ENCODE results near the gene SPIRE1. TPM values are rescaled to one million over a fixed set of nuclear protein-coding genes. Genes with fewer than 3 reads are reported as not detected.
"Not testable (repeated sequence)": the region's sequence is repeated elsewhere in the genome, so short reads cannot be mapped to it uniquely, and the experiment has no call there.

SPIRE1 gene
- total RNA-seq, 1 donor from 2014 or later = 15.7 TPM

DNA sequence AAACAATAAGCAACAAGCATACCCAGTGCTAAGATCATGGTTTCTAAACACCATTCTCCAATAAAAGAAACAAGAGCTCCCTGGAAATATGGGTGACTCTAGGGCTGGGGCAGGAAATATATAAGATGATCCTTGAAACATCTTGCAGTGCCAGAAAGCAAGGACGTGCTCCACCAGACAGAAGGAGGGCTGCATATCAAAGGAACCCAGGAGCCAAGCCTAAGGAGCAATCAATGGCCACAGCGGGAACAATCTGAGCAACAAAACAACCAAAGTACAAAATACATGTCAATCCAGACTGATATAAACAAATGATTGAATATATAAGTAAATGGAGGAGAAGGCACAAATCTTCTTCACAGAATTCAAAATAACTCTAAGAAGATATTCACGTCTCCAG, 10.1 kb downstream of the SPIRE1 start:
- DNase-seq (ENCODE audit: low read depth in 2 of 2) = no peak

DNA sequence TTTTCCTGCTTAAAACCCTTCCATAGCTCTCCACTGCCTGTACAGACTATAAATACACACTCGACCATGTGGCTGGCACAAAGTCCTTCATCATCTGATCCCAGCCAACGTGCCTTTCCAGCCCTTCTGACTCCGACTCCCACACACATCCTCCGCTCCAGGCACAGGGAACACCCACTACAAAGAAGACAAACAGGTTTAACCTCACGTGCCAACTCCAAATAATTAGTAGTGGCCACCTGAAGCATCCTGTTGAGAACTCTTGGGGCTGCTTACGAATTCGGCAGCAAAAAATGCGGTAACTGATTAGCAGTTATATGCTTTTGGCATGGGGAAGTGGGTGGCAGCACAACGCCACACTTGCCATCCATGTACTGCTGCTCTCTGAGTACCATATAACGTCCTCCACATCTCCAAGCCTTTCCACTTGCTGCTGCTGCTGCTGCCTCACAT, 12.1 kb downstream of the SPIRE1 start:
- DNase-seq (ENCODE audit: low read depth in 2 of 2) = peak; percentile 58 to 80

DNA sequence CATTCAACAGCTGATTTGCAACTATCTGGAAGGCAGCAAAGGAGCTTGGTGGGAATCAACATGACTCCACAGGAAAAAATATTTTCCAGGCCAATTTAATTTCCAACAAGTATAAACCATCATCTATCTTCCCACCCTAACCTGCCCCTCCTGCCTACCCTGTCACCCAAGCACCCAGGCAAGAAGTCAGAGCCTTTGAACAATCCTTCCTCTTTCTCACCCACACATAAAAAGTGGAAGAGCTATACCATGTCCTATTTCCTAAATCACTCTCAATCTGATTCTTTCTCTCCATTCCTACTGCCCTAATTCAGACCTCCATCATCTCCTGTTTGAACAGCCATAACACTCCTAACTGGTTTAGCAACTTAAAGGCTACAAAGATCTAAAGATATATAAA, 12.7 kb downstream of the SPIRE1 start:
- no peak for DNase-seq (ENCODE audit: low read depth in 2 of 2)

DNA sequence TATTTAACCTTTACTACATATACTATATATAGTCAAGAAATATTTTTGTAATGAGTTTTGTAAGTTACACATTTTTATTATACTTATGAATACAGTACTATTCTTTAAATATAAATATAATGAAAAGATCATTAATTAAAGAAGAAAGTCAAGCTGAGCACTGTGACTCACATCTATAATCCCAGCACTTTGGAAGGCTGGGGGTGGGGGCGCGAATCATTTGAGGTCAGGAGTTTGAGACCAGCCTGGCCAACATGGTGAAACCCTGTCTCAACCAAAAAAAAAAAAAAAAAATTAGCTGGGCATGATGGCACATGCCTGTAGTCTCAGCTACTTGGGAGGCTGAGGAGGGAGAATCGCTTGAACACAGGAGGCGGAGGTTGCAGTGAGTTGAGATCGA, 14.2 kb downstream of the SPIRE1 start:
- not testable (repeated sequence) for DNase-seq (ENCODE audit: low read depth in 2 of 2)

DNA sequence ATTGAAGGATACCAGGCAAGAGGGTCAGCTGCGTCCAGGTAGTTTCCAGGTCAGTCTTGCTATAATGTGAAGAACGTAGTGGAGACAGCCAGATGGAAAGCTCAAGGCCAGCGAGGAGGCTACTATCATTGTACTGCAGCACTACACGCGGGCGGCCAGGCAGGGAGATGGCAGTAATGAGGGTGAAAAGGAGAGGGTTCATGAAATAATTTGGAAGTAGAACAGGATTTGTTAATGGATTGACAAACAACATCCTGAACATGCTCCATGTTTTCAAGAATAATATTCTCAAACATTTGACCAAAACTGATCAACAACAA, 17.1 kb downstream of the SPIRE1 start:
- no peak for DNase-seq (ENCODE audit: low read depth in 2 of 2)

DNA sequence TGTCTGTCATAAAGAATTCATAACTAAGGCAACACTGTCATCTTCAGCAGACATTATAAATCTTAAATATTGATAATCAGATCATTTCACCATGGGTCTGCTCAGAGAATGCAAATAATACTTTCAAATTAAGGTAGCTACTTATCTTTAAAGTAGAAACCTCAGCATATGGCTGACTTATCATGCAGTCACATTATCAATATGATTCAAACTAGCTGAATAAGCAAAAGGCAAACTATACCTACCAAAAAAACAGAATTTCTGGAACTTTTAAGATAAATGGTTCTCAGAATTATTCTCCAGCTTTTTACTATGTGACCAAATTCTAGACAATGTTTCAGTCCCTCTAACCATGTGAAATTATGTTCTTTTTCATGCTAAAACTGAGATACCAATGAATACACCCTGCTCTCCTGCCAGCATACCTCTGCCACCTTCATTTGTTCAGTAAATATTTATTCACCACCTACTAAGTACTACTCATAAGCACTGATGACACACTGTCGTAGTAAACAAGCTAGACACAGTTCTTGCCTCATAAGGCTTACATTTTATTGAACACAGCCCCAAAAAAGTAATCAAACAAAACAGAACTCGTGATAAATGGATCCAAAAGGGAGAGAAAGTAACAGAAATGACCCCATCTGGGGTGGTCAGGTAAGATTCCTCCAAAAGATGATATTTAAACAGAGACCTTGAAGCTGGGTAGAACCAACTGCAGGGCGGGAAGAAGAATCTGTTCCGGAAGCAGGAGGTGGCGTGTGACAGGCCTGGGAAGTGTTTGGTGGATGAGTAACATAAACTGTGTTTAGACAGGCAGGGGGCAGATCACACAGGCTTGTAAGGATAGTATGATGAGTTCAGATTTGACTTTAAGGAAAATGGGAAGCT, 17.7 kb downstream of the SPIRE1 start:
- DNase-seq (ENCODE audit: low read depth in 2 of 2) = peak; percentile 68 to 94

DNA sequence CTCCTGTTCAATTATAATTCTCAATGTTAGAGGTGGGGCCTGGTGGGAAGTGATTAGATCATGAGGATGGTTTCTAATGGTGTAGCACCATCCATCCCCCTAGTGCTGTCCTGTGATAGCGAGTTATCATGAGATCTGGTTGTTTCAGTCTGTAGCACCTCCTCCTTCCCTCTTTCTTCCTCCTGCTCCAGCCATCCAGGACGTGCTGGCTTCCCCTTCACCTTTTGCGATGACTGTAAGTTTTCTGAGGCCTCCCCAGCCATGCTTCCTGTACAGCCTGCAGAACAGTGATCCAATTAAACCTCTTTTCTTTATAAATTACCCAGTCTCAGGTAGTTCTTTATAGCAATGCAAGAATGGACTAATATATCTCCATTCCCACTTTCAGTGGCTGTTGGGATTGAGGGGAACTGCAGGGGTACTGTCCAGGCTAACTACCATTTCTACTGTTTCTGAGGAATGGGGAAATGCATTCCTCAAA, 19.2 kb downstream of the SPIRE1 start:
- DNase-seq (ENCODE audit: low read depth in 2 of 2) = no peak

DNA sequence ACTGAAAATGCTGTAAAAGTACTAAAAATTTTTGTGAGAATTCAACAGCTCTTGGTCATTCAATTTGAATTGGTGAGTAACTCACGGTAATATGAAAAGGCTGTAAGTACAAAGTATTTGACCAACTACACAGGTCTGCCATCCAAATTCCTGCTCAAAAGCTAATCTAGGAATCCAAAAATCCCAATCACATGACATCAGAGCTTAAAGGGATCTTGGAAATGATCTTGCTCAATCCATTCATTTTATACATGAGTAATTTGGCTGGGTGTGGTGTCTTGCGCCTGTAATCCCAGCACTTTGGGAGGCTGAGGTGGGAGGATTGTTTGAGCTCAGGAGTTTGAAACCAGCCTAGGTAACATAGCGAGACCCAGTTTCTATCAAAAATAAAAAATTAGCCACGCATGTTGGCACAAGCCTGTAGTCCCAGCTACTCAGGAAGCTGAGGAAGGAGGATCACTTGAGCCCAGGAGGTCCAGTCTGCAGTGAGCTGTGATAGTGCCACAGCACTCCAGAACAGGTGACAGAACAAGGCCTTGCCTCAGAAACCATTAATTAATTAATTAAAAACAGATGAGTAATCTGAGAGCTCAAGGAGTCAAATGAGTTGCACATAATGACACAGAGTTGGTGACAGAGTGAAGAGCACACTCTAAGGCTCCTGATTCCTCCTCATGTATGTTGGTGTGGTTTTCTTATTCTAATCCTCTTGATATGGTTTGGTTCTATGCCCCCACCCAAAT, 19.8 kb downstream of the SPIRE1 start:
- DNase-seq (ENCODE audit: low read depth in 2 of 2) = no peak

DNA sequence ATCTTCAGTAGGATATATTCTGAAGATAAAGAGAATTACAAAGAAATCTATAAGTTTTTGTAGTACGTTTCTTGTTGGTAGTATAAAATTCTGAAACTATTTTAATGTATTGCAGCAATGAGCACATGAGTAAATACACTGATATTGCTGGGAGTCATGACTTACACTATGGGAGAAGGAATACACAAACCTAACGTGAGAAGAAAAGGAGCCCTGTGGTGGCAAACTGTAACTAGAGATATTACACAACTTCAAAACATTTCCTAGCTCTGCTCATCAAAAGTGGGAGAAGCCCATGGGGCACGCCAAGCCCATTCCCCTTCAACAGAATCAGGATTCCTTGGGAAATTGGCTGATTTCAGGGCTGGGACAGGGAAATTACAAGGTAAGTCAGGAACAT, 20.5 kb downstream of the SPIRE1 start:
- no peak for DNase-seq (ENCODE audit: low read depth in 2 of 2)

DNA sequence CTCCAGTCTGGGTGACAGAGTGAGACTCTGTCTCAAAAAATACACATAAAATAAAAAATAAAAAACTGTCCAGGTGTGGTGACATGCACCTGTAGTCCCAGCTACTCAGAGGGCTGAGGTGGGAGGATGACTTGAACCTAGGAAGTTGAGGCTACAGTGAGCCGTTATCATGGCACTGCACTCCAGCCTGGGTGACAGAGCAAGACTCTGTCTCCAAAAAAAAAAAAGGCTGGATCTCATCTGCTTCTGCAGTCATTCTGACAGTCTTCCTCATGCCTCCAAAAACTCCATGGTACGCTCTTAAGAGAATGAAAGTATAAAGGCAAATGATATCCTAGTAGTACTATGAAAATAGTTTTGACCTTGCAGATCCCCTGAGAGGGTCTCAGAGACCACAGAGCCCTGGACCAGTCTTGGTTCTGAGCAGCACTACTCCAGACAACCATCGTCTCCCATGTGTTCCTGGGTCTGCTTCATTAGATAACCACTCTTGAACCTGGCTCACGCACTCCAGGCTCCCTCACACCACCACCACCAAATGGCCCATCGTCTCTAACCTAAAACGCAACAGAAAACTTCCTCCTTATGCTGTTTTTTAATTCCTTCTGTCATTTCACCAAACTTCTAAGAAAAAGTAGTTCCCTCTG, 26.0 kb downstream of the SPIRE1 start:
- no peak for DNase-seq (ENCODE audit: low read depth in 2 of 2)

DNA sequence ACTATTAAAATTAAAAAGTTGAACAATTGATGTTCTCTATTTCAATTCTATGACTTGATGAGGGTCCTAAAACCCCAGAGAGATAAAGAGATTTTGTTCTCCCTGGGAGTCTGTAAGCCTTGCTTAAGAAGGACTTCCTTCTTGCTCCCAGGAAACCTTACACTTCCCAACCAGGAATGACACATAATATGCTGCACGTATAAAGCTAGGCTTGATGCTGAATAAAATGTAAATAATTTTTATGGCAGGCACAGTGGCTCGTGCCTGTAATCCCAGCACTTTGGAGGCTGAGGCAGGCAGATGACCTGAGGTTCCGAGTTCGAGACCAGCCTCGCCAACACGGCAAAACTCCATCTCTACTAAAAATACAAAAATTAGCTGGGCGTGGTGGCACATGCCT, 27.8 kb downstream of the SPIRE1 start:
- no peak for DNase-seq (ENCODE audit: low read depth in 2 of 2)

DNA sequence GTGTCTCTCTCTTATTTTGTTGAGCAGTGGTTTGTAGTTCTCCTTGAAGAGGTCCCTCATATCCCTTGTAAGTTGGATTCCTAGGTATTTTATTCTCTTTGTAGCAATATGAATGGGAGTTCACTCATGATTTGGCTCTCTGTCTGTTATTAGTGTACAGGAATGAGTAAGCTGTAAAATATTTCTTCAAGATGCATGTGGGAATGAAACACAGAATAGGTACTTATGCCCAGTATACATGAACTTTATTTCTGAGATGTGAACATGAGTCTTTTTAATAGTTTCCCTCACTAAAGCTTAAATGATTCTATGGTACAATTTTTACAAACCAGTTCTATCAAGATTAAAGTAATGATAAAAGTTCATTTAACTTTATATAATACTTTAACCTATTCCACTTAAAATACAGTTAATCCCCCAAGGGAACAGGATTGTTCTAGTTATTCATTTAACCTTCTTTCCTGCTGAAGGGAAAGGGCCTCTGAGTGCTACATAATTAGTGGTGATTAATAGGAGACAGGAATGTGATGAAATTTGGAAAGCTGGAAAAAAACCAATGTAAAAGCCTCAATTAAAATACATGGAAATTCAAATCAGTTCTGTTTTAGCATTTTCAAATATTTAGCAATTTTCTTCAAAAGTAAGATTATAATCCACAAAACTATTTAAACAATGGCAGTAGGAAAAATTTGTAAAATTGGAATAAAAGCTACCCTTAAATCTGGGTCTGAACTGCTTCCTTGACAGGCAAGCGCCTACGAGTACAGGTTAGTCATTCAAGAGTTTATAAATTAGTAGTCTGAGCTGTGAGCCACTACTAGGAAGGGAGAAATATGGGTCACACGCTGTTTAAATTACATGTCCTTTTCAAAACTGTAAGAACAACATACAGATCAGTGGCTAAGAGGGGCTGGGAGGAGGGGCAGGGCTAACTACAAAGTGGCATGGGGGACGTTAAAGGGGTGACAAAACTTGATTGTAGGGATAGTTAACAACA, 28.9 kb downstream of the SPIRE1 start:
- peak in 1 of 2 donors; percentile 56 for DNase-seq (ENCODE audit: low read depth in 2 of 2)

DNA sequence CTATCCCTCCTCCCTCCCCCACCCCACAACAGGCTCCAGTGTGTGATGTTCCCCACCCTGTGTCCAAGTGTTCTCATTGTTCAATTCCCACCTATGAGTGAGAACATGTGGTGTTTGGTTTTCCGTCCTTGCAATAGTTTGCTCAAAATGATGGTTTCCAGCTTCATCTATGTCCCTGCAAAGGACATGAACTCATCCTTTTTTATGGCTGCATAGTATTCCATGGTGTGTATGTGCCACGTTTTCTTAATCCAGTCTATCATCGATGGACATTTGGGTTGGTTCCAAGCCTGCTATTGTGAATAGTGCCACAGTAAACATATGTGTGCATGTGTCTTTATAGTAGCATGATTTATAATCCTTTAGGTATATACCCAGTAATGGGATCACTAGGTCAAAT, 30.7 kb downstream of the SPIRE1 start:
- DNase-seq (ENCODE audit: low read depth in 2 of 2) = not testable (repeated sequence)

DNA sequence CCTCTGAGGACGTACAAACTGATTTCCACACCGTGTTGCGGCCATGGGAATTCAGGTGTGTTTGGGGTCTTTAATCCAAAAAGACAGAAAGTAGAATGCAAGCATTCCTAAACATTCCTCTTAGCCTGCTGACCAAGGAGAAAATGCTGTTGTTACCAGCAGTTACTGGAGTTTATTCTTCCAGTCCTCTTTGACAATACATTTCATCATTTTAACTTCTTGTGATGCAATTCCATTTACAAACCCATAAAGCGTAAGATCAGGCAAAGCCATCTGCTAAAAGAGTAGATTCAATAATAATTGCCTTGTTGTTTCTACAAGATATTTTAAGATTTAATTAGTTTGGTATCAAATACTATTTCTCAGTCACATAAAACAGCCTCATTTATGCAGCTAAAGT, 32.7 kb downstream of the SPIRE1 start:
- DNase-seq (ENCODE audit: low read depth in 2 of 2) = no peak

DNA sequence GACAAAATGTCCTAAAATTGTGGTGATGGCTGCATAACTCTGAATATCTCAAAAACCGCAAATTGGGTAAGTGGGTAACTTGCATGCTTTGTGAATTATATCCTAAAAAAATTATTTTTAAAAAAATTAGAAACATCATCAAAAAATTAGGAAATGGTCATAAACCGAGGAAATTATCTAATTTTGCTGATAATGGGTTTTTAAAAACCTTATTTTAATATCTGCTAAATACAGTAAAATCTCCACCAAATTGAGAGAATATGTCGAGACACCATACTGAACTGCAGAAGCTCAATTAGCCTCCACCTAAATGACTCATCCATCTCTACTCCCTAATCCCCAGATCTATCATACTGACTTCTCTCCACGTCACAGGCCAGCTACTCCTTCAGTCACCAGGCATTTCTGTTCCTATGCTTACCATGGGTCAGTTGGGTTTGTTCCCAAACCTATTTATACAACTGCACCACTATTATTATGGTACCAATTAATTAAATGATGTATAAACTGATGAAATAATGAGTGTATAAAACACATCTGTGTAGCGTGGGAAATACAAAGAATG, 36.1 kb downstream of the SPIRE1 start:
- DNase-seq (ENCODE audit: low read depth in 2 of 2) = no peak

DNA sequence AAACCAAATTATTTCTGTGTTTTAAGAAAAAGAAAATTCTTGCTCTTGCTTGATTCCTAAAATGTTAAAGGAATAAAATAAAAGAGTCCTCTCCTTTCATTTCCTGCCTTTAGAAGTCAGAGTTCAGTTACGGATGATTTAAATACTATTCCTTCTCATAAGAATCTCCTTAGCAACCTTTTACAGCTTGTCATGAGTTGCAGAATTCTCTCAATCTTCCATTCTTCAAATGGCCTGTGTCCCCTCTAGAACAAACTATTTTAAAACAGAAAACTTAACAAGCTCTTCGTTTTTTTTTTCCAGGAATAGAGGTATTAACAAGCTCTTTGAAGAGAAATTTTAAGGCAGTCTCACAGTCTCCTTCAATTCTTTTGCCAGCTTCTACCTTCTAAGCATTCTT, 42.2 kb downstream of the SPIRE1 start:
- no peak for DNase-seq (ENCODE audit: low read depth in 2 of 2)

DNA sequence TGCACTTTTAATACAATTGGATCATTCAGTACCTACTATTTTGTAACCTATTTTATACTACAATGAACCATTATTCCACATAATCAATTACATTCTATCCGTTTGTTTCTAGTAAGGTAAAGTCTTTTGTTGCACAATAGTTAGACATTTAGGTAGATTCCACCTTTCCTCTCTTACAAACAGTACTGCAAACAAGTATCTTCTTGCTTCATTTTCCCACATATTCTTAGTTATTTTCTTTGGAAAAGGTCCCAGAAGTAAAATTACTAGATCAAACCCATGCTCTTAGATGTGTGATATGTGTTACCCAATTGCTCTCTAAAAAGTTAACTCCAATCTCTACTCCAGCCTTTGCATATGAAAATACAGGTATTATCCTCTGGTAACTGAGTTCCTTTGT, 49.6 kb downstream of the SPIRE1 start:
- peak in 1 of 2 donors; percentile 57 for DNase-seq (ENCODE audit: low read depth in 2 of 2)

DNA sequence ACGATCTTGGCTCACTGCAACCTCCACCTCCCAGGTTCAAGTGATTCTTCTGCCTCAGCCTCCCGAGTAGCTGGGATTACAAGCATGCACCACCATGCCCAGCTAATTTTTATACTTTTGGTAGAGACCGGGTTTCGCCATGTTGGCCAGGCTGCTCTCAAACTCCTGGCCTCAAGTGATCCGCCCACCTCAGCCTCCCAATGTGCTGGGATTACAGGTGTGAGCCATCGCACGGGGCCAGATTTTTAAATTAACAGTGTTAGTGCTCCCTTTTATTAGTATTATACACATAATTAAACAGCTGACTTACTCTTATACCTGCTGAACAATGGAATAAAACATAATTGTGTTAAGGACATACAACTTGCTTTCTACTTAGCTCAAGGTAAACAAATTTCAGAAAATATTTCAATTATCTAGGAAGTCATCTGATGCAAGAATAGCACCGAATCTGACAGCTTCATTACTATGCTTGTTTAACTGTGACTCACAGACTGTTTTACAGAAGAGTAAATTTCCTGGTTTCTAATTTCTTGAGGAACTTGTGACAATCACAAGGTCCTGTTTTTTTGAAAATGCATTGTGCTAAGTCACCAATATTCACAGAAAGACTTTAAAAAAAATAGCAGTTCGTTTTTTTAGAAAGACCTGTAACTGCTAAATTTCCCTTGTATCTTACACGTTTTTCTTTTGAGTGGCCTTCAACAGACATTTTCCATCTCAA, 51.2 kb downstream of the SPIRE1 start:
- peak in 1 of 2 donors; percentile 91 for DNase-seq (ENCODE audit: low read depth in 2 of 2)

DNA sequence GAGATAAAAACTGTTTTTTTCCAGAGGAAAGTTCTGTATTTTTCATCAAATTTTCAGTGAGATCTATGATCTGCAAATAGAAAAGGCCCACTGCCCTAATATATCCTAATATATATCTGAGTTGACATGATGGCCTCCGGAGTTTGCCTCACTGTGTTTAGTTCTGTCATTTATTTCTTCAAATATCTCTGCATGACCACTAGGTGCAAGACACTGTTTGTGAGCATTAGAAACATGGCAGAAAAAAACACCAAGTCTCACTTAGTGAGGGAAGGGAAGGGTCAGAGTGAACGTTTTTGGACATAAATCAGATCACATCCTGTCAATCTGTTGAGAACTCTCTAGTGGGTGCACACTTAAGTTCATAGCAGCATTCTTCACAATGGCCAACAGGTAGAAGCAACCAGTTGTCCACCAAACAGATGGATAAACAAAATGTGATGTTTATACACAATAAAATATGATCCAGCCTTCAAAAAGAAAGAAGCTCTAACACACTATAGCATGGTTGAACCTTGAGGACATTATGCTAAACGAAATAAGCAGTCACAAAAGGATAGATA, 53.4 kb downstream of the SPIRE1 start:
- DNase-seq (ENCODE audit: low read depth in 2 of 2) = no peak

DNA sequence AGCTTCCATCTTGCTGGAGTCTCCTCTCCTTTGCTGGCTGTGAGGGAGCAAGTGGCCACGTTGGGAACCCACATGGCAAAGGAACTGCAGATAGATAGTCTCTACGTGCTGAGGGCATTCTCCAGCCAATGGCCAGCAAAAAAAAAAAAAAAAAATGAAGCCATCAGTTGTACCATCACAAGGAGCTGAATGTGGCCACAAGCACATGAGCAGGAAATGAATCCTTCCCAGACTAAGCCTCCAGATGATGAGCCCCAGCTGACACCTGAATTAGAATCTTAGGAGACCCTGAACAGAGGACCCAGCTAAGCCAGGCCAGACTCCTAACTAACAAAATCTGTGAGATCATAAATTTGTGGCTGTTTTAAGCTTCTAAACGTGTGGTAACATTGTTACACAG, 57.9 kb downstream of the SPIRE1 start:
- no peak for DNase-seq (ENCODE audit: low read depth in 2 of 2)

Measured in dermis microvascular lymphatic vessel endothelial cell (primary cell).